Liver (tissue), 3 donors: ENCODE results near the gene ZFX.

ENCODE experiments used
- EGR1 ChIP-seq, 2 donors: IDR thresholded peaks; 2 replicates each; pipeline ENCODE4 v1.6.1; 2016 to 2018; ENCODE audit warnings: antibody characterized with exemption in 2 of 2, low read depth in 2 of 2
- FOXA1 ChIP-seq: IDR thresholded peaks from 2 replicates; pipeline ENCODE4 v1.6.1; 2016; ENCODE audit warnings: antibody characterized with exemption
- GABPA ChIP-seq, 2 donors: IDR thresholded peaks in 1 of 2; conservative IDR thresholded peaks in 1 of 2; 2 replicates each; pipeline ENCODE4 v1.6.1; 2016; ENCODE audit warnings: antibody characterized with exemption in 2 of 2, mild to moderate bottlenecking in 1 of 2, moderate library complexity in 1 of 2
- JUND ChIP-seq, 2 donors: IDR thresholded peaks; 2 replicates each; pipeline ENCODE4 v1.6.1; 2016; ENCODE audit warnings: antibody characterized with exemption in 2 of 2
- RXRA ChIP-seq, 2 donors: IDR thresholded peaks; 2 replicates each; pipeline ENCODE4 v1.6.1; 2017 to 2018; ENCODE audit warnings: antibody characterized with exemption in 2 of 2, mild to moderate bottlenecking in 1 of 2
- SP1 ChIP-seq: IDR thresholded peaks from 2 replicates; pipeline ENCODE4 v1.6.1; 2018; ENCODE audit warnings: antibody characterized with exemption, mild to moderate bottlenecking
- TAF1 ChIP-seq: conservative IDR thresholded peaks from 2 replicates; pipeline ENCODE4 v1.6.1; 2016; ENCODE audit warnings: antibody characterized with exemption, mild to moderate bottlenecking
- YY1 ChIP-seq: IDR thresholded peaks from 2 replicates; pipeline ENCODE4 v1.6.1; 2016; ENCODE audit warnings: antibody characterized with exemption, mild to moderate bottlenecking
- TF ChIP-seq, protein P1 (sequence below): fragments of 150-350 bp; IDR thresholded peaks from 2 replicates; pipeline ENCODE4 v1.5.1; 2017; ENCODE audit warnings: improper control_type of control experiment, low read depth, low read length; ENCODE audit not compliant: missing input control
- TF ChIP-seq, protein P2 (sequence below): IDR thresholded peaks from 2 replicates; pipeline ENCODE4 v1.6.1; 2016; ENCODE audit warnings: antibody characterized with exemption
- TF ChIP-seq, protein P3 (sequence below): IDR thresholded peaks from 2 replicates; pipeline ENCODE4 v1.6.1; 2016; ENCODE audit warnings: antibody characterized with exemption, mild to moderate bottlenecking
- TF ChIP-seq, protein P4 (sequence below): IDR thresholded peaks from 2 replicates; pipeline ENCODE4 v1.6.1; 2016; ENCODE audit warnings: antibody characterized with exemption
- TF ChIP-seq, protein P5 (sequence below): IDR thresholded peaks from 2 replicates; pipeline ENCODE4 v1.6.1; 2016; ENCODE audit warnings: antibody characterized with exemption
- donor health status: healthy.
- donor health status: healthy.

DNA sequence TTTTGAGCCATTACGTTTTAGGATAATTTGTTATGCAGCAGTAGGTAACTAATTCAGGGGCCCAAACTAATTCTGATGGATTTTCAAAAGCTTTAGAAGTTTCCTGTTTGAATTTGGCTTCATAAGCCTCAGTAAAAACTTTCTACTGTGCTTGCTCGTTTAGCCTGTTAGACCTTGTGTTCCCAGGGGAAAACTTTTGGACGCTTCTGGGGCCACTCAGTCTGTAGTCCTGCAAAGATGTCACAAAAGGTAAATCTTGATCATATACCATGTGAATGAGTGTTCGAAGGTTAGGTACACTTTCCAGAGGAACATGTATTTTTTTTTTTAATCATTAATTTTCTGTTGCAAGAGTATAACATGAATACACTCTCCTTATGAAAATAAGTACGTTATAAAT, 93.7 kb downstream of the ZFX start:
- TF ChIP-seq SP1, result no peak
- TF ChIP-seq, protein P1, sequence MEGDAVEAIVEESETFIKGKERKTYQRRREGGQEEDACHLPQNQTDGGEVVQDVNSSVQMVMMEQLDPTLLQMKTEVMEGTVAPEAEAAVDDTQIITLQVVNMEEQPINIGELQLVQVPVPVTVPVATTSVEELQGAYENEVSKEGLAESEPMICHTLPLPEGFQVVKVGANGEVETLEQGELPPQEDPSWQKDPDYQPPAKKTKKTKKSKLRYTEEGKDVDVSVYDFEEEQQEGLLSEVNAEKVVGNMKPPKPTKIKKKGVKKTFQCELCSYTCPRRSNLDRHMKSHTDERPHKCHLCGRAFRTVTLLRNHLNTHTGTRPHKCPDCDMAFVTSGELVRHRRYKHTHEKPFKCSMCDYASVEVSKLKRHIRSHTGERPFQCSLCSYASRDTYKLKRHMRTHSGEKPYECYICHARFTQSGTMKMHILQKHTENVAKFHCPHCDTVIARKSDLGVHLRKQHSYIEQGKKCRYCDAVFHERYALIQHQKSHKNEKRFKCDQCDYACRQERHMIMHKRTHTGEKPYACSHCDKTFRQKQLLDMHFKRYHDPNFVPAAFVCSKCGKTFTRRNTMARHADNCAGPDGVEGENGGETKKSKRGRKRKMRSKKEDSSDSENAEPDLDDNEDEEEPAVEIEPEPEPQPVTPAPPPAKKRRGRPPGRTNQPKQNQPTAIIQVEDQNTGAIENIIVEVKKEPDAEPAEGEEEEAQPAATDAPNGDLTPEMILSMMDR, result no peak
- TF ChIP-seq, protein P2, sequence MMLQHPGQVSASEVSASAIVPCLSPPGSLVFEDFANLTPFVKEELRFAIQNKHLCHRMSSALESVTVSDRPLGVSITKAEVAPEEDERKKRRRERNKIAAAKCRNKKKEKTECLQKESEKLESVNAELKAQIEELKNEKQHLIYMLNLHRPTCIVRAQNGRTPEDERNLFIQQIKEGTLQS, result no peak
- no peak for TF ChIP-seq RXRA (IDR thresholded peaks at IDR 0.05)
- TF ChIP-seq, protein P3, sequence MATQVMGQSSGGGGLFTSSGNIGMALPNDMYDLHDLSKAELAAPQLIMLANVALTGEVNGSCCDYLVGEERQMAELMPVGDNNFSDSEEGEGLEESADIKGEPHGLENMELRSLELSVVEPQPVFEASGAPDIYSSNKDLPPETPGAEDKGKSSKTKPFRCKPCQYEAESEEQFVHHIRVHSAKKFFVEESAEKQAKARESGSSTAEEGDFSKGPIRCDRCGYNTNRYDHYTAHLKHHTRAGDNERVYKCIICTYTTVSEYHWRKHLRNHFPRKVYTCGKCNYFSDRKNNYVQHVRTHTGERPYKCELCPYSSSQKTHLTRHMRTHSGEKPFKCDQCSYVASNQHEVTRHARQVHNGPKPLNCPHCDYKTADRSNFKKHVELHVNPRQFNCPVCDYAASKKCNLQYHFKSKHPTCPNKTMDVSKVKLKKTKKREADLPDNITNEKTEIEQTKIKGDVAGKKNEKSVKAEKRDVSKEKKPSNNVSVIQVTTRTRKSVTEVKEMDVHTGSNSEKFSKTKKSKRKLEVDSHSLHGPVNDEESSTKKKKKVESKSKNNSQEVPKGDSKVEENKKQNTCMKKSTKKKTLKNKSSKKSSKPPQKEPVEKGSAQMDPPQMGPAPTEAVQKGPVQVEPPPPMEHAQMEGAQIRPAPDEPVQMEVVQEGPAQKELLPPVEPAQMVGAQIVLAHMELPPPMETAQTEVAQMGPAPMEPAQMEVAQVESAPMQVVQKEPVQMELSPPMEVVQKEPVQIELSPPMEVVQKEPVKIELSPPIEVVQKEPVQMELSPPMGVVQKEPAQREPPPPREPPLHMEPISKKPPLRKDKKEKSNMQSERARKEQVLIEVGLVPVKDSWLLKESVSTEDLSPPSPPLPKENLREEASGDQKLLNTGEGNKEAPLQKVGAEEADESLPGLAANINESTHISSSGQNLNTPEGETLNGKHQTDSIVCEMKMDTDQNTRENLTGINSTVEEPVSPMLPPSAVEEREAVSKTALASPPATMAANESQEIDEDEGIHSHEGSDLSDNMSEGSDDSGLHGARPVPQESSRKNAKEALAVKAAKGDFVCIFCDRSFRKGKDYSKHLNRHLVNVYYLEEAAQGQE, result no peak
- TF ChIP-seq TAF1, result no peak
- TF ChIP-seq, protein P4, sequence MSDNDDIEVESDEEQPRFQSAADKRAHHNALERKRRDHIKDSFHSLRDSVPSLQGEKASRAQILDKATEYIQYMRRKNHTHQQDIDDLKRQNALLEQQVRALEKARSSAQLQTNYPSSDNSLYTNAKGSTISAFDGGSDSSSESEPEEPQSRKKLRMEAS, result no peak
- TF ChIP-seq JUND (IDR thresholded peaks at IDR 0.05), result no peak
- TF ChIP-seq, protein P5, sequence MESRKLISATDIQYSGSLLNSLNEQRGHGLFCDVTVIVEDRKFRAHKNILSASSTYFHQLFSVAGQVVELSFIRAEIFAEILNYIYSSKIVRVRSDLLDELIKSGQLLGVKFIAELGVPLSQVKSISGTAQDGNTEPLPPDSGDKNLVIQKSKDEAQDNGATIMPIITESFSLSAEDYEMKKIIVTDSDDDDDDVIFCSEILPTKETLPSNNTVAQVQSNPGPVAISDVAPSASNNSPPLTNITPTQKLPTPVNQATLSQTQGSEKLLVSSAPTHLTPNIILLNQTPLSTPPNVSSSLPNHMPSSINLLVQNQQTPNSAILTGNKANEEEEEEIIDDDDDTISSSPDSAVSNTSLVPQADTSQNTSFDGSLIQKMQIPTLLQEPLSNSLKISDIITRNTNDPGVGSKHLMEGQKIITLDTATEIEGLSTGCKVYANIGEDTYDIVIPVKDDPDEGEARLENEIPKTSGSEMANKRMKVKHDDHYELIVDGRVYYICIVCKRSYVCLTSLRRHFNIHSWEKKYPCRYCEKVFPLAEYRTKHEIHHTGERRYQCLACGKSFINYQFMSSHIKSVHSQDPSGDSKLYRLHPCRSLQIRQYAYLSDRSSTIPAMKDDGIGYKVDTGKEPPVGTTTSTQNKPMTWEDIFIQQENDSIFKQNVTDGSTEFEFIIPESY, result no peak
- no peak for TF ChIP-seq GABPA (IDR thresholded peaks at IDR 0.05 in 1 of 2, conservative IDR thresholded peaks at IDR 0.05 in 1 of 2)
- TF ChIP-seq YY1, result no peak
- TF ChIP-seq FOXA1, result no peak
- TF ChIP-seq EGR1 (IDR thresholded peaks at IDR 0.05; ENCODE audit: low read depth in 2 of 2), result no peak
